ENCODE results near the gene ACER1.
A peak's percentile ranks its signal among the peaks of the same experiment; 100 is the strongest.
"Not testable (repeated sequence)": the region's sequence is repeated elsewhere in the genome, so short reads cannot be mapped to it uniquely, and the experiment has no call there.

The ACER1 gene

DNA sequence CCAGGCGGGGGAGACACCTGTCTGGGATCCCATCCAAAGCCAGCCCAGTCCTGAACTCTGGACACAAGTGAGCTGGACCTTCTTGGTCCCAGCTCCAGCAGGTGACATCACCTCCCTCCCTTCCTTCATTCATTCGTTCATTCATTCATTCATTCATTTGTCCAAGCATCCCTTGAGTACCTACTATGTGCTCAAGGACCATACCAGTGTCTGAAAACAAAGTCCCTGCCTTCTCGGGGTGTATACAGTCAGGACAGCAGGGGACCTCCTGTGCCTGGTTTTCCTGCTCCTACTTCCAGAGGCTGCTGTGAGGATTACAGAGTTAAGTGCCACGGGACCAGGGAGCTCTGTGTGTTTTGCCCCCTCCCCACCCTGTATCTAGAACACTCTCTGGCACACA, 14.0 kb downstream of the ACER1 start:
- no peaks in the 10 kb centered on the region for H3K9me3 ChIP-seq (ENCODE audit: control insufficient read depth, insufficient read depth, low read depth, low read length)
- TF ChIP-seq KLF7 (tag by site-specific recombination; IDR thresholded peaks at IDR 0.05; ENCODE audit: borderline replicate concordance) (no peak), TCF7L2 (IDR thresholded peaks at IDR 0.05; ENCODE audit: borderline replicate concordance, low read depth, low read length) (no peak)
- H3K4me3 ChIP-seq (ENCODE audit: low read depth, low read length) = no peak overlapping the region
- CTCF ChIA-PET = interaction anchor here (0.6 to 0.7 kb wide), 2 partner anchors 19 to 376 kb away, joined by 4 read pairs; no protein-coding TSS in a partner anchor
- POLR2A ChIA-PET = interaction anchor here (0.6 kb wide), 1 partner anchor 17 kb away, joined by 4 read pairs; no protein-coding TSS in a partner anchor
- no peaks in the 10 kb centered on the region for H3K36me3 ChIP-seq (ENCODE audit: control insufficient read depth in 2 of 2, insufficient read depth in 1 of 2, low read length in 2 of 2)
- H3K4me1 ChIP-seq (ENCODE audit: control insufficient read depth, insufficient read depth, low read length) = no peaks in the 10 kb centered on the region
- no peak overlapping the region for H3K27ac ChIP-seq (ENCODE audit: extremely low read depth, low read depth, low read length)

DNA sequence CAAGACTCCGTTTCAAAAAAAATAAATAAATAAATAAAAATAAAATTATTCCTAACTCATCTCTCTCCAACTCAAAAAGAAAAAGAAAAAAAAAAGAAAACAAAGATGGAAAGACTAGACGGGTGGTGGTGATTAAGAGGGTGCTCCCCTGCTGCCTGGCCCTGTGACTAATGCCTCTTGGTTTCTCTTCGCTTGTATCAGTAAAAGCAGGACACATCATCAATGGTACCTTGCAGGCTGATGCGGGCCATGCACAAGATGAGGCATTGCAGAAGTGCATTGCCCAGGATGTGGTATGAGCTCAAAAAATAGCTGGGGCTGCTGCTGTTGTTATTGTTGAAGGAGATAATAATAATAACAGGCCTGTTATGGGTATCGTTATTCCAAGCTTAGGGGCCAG, 14.6 kb downstream of the ACER1 start:
- Histone ChIP-seq H3K9me3 (ENCODE audit: control insufficient read depth, insufficient read depth, low read depth, low read length) (no peaks in the 10 kb centered on the region), H3K4me3 (ENCODE audit: low read depth, low read length) (no peak overlapping the region), H3K27ac (ENCODE audit: extremely low read depth, low read depth, low read length) (no peak overlapping the region), H3K4me1 (ENCODE audit: control insufficient read depth, insufficient read depth, low read length) (no peaks in the 10 kb centered on the region), H3K36me3 (ENCODE audit: control insufficient read depth in 2 of 2, insufficient read depth in 1 of 2, low read length in 2 of 2) (no peaks in the 10 kb centered on the region)
- ChIA-PET CTCF (no interaction called here), POLR2A (no interaction called here)
- TF ChIP-seq FEZF1 (tag by site-specific recombination; IDR thresholded peaks at IDR 0.05) = no peak

DNA sequence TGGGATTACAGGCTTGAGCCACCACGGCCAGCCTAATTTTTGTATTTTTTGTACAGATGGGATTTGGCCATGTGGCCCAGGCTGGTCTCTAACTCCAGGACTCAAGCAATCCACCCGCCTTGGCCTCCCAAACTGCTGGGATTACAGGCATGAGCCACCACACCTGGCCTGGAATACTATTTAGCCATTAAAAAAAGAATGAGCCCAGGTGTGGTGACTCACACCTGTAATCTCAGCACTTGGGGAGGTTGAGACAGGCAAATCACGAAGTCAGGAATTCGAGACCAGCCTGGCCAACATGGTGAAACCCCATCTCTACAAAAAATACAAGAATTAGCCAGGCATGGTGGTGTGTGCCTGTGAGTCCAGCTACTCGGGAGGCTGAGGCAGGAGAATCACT, 17.8 kb downstream of the ACER1 start:
- H3K4me1 ChIP-seq (ENCODE audit: control insufficient read depth, insufficient read depth, low read length); POLR2A ChIA-PET; H3K4me3 ChIP-seq (ENCODE audit: low read depth, low read length); H3K9me3 ChIP-seq (ENCODE audit: control insufficient read depth, insufficient read depth, low read depth, low read length); H3K36me3 ChIP-seq (ENCODE audit: control insufficient read depth in 2 of 2, insufficient read depth in 1 of 2, low read length in 2 of 2); H3K27ac ChIP-seq (ENCODE audit: extremely low read depth, low read depth, low read length): not testable (repeated sequence)
- CTCF ChIA-PET = interaction anchor here (0.6 kb wide), 1 partner anchor 9 kb away, joined by 3 read pairs; no protein-coding TSS in a partner anchor

DNA sequence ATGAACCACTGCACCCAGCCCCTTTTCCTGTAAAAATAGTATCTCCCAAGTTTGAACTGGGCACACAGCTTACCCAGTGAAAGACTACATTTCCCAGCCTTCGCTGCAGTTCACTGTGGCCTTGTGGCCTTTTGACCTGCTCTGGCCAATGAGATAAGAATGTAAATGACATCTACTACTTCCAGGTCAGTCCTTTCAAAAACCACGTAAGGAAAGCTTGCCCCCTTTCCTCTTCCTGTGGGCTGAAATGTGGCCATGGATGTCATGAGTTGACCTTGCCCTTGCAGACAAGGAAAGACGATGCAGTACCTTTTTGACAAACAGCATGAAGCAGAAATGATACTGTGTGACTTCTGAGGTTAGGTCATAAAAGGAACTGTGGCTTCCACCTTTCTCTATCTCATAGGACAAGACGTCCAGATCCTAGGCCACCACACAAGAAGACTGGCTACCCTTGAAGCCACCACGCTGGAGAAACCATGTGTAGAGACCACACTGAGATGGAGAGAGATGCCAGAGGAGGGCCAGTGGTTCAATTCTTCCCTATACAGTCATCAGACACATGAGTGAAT, 19.9 kb downstream of the ACER1 start:
- Histone ChIP-seq H3K4me1 (ENCODE audit: control insufficient read depth, insufficient read depth, low read length) (no peaks in the 10 kb centered on the region), H3K4me3 (ENCODE audit: low read depth, low read length) (no peak overlapping the region), H3K27ac (ENCODE audit: extremely low read depth, low read depth, low read length) (no peak overlapping the region), H3K36me3 (ENCODE audit: control insufficient read depth in 2 of 2, insufficient read depth in 1 of 2, low read length in 2 of 2) (no peaks in the 10 kb centered on the region), H3K9me3 (ENCODE audit: control insufficient read depth, insufficient read depth, low read depth, low read length) (no peaks in the 10 kb centered on the region)
- POLR2A ChIA-PET = no interaction called here
- CTCF ChIA-PET = interaction anchor here (1.1 to 1.9 kb wide), 2 partner anchors 12 to 95 kb away, joined by 3 to 6 read pairs; no protein-coding TSS in a partner anchor
- TF ChIP-seq ZNF501 (tag by site-specific recombination; IDR thresholded peaks at IDR 0.05) = no peak
- peak; percentile 92 for TF ChIP-seq ZNF350 (tag by site-specific recombination; IDR thresholded peaks at IDR 0.05)

DNA sequence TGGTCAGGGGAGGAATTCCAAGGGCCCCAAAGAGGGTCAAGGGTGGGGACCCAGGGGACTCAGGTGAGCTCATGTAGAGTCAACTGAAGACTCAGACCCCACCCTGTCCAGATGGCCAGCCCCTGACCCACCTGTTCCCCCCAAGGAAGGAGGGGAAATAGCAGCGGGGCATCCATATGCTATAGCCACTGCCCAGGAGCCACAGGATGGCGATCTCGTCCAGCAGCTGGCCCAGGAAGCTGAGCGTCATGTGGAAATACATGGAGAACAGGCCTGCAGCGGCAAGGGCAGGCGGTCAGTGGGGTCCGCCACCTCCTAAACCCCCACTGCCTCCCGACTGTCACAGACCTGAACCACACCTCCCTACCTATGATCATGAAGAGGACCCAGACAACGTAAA, 21.4 kb downstream of the ACER1 start:
- Histone ChIP-seq H3K4me1 (ENCODE audit: control insufficient read depth, insufficient read depth, low read length) (no peaks in the 10 kb centered on the region), H3K36me3 (ENCODE audit: control insufficient read depth in 2 of 2, insufficient read depth in 1 of 2, low read length in 2 of 2) (no peaks in the 10 kb centered on the region), H3K27ac (ENCODE audit: extremely low read depth, low read depth, low read length) (no peak overlapping the region), H3K4me3 (ENCODE audit: low read depth, low read length) (no peak overlapping the region), H3K9me3 (ENCODE audit: control insufficient read depth, insufficient read depth, low read depth, low read length) (no peaks in the 10 kb centered on the region)
- ChIA-PET CTCF (interaction anchor here (0.9 to 1.9 kb wide), 2 partner anchors 9 to 94 kb away, joined by 4 to 6 read pairs; no protein-coding TSS in a partner anchor), POLR2A (no interaction called here)
- TF ChIP-seq ZNF155 (tag by site-specific recombination; IDR thresholded peaks at IDR 0.05) = no peak
- TF ChIP-seq ZNF202 (tag by site-specific recombination; IDR thresholded peaks at IDR 0.05; ENCODE audit: borderline replicate concordance) = no peak
- TF ChIP-seq ZNF266 (tag by site-specific recombination; IDR thresholded peaks at IDR 0.05; ENCODE audit: low read depth) = no peak
- no peak for TF ChIP-seq ZNF366 (tag by site-specific recombination; conservative IDR thresholded peaks at IDR 0.05)
- no peak for TF ChIP-seq ZFP69B (tag by site-specific recombination; IDR thresholded peaks at IDR 0.05)
- no peak for TF ChIP-seq SP7 (tag by site-specific recombination; IDR thresholded peaks at IDR 0.05)
- TF ChIP-seq ZNF623 (tag by site-specific recombination; IDR thresholded peaks at IDR 0.05) = no peak

DNA sequence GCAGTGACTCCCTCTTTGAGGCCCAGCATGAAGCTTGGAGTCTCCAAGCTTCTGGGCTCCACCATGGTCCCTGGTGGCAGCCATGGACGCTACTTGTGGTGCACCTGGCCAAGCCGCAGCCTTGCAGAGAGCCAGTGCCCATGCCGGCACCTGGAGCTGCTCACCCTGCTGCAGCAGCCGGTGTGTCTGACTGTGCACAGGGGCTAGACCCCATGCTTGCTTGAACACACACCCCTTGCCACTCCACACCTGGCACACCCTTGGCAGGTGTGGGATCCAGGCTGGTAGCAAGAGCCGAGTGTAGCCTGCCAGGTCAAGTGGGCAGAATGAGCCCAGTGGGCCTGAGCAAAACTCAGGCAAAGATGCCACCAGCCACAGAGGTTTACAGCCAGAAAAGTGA, 35.0 kb downstream of the ACER1 start:
- no peaks in the 10 kb centered on the region for H3K36me3 ChIP-seq (ENCODE audit: control insufficient read depth in 2 of 2, insufficient read depth in 1 of 2, low read length in 2 of 2)
- H3K9me3 ChIP-seq (ENCODE audit: control insufficient read depth, insufficient read depth, low read depth, low read length) = no peaks in the 10 kb centered on the region
- POLR2A ChIA-PET = no interaction called here
- CTCF ChIA-PET = interaction anchor here (2.8 kb wide), 1 partner anchor 80 kb away, joined by 12 read pairs; no protein-coding TSS in a partner anchor
- no peaks in the 10 kb centered on the region for H3K4me1 ChIP-seq (ENCODE audit: control insufficient read depth, insufficient read depth, low read length)
- H3K27ac ChIP-seq (ENCODE audit: extremely low read depth, low read depth, low read length) = no peak overlapping the region
- no peak overlapping the region for H3K4me3 ChIP-seq (ENCODE audit: low read depth, low read length)
- TF ChIP-seq ZNF600 (tag by site-specific recombination; IDR thresholded peaks at IDR 0.05) (no peak), ZNF174 (tag by site-specific recombination; IDR thresholded peaks at IDR 0.05) (no peak), ZNF184 (tag by site-specific recombination; IDR thresholded peaks at IDR 0.05) (no peak), IKZF3 (tag by site-specific recombination; IDR thresholded peaks at IDR 0.05) (no peak), ZNF223 (tag by site-specific recombination; IDR thresholded peaks at IDR 0.05) (no peak), ZNF510 (tag by site-specific recombination; IDR thresholded peaks at IDR 0.05; ENCODE audit: insufficient replicate concordance) (no peak), ZNF335 (tag by site-specific recombination; conservative IDR thresholded peaks at IDR 0.05) (no peak)
- TF ChIP-seq, protein P1, sequence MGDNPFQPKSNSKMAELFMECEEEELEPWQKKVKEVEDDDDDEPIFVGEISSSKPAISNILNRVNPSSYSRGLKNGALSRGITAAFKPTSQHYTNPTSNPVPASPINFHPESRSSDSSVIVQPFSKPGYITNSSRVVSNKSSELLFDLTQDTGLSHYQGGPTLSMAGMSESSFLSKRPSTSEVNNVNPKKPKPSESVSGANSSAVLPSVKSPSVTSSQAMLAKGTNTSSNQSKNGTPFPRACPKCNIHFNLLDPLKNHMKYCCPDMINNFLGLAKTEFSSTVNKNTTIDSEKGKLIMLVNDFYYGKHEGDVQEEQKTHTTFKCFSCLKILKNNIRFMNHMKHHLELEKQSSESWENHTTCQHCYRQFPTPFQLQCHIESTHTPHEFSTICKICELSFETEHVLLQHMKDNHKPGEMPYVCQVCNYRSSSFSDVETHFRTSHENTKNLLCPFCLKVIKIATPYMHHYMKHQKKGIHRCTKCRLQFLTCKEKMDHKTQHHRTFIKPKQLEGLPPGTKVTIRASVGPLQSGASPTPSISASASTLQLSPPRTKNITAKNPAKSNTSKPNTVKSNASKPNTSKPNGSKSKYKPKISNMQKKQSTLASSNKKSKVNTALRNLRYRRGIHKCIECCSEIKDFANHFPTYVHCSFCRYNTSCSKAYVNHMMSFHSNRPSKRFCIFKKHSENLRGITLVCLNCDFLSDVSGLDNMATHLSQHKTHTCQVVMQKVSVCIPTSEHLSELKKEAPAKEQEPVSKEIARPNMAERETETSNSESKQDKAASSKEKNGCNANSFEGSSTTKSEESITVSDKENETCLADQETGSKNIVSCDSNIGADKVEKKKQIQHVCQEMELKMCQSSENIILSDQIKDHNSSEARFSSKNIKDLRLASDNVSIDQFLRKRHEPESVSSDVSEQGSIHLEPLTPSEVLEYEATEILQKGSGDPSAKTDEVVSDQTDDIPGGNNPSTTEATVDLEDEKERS (tag by site-specific recombination; IDR thresholded peaks at IDR 0.05) = no peak
